HG03045 (cell line): ENCODE measurements around the gene ASIC3.
"Not testable (repeated sequence)": the region's sequence is repeated elsewhere in the genome, so short reads cannot be mapped to it uniquely, and the experiment has no call there.

Experiments used
- ATAC-seq: cut with Tn5 transposase; IDR thresholded peaks from one replicate; pipeline ENCODE4 v1.9.1; 2021; ENCODE audit warnings: mild to moderate bottlenecking, moderate library complexity; ENCODE audit not compliant: unreplicated experiment

The ASIC3 gene

DNA sequence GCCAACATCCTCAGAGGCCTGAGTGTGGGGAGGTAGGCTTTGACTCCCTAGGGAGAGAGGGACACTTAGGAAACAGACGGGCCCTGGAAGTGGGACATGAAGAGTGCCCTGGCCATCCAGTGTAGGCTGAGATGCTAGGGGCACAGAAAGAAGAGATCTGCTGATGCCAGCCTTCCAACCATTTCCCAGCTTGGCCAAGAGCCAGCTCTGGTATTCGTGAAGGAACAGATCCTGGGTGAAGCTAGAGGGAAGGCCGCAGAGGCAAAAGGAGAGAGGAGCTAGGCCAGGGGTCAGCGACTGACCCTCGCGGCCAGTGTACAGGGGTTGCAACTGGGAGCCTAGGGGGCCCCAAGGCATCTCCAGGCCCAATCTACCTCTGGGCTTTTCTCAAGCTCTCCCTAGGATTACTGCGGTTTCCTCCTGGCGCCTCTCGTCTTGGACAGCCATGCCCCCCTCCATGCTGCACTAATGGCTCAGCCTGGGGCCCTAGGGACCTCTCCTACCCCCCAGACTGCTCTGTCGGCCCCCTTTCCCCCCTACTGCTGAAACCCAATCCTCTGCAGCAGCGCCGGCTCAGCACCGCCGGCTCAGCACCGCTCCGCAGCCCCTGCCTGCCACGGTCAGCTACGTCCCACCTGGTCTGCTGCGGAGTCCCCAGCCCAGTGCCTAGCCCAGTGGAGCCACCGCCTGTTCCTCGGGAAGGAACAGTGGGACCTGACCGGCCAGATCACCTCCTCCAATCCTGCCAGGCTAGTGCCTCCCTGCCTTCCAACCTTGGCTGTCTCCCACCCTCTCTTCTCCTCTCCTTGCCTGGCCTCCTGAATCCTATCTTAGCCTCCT lies at the start of gene ASIC3:
ASIC3 (plus strand) TSS at position 556 of the 840 bp plus-strand sequence. CDS start 355 bp downstream, outside the sequence.
- ATAC-seq, result no peak

DNA sequence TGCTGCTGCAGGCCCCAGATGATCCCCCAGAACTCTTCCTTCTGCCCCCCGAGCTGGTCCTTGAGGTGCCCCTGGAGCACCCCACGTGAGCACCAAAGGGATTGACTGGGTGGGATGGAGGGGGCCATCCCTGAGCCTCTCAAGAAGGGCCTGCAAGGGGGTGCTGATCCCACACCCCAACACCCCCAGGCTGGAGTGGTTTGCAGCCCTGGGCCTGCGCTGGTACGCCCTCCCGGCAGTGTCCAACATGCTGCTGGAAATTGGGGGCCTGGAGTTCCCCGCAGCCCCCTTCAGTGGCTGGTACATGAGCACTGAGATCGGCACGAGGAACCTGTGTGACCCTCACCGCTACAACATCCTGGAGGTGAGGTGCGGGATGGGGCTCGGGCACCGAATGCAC lies 49.3 kb upstream of the ASIC3 start:
- ATAC-seq, result no peak

- ATAC-seq, result no peak
Observed at GRCh38 chr7:150999497-151000230, 48.7 kb upstream of the ASIC3 start.

GRCh38 chr7:151000897-151001495 lies 47.3 kb upstream of the ASIC3 start:
- no peak for ATAC-seq

GRCh38 chr7:151001546-151001945 lies 46.8 kb upstream of the ASIC3 start:
- no peak for ATAC-seq

- ATAC-seq, result no peak
Observed at GRCh38 chr7:151003572-151003971, 44.8 kb upstream of the ASIC3 start.

DNA sequence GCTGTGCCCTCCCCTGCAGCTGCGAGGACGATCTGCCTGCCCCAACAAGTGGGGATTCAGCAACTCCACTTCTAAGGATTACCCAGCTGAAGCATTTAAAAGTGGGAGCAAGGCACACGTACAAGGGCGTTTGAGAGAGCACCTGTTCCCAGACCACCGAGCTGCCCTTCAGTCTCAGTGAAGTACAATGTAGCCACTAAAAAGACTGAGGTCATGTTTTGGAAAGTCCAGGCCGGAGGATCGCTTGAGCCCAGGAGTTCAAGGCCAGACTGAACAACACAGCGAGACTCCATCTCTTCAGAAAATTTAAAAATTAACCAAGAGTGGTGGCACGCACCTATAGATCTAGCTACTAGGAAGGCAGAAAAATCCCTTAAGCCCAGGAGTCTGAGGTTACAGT lies 42.8 kb upstream of the ASIC3 start:
- ATAC-seq, result no peak

- no peak for ATAC-seq
Observed at GRCh38 chr7:151006590-151007300, 41.6 kb upstream of the ASIC3 start.

DNA sequence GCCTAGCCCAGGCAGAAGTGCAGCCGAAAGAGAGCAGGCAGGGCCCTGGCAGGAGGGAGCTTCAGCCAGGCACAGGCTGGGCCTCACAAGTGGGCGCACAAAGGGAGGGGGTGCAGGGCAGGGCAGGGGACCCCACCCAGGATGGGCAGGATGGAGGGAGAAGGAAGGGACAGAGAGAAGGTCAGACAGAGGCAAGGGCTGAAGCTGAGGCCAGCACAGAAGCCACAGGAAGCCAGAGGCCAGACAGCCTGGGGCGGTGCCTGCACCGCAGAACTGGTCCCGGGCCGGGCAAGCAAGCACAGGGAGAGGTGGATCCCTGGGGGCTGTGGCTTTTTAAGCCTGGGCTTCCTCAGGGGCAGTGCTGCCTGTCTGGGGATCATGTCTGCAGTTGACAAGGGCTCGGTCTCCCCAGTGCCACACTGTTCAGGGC lies 40.8 kb upstream of the ASIC3 start:
- no peak for ATAC-seq

DNA sequence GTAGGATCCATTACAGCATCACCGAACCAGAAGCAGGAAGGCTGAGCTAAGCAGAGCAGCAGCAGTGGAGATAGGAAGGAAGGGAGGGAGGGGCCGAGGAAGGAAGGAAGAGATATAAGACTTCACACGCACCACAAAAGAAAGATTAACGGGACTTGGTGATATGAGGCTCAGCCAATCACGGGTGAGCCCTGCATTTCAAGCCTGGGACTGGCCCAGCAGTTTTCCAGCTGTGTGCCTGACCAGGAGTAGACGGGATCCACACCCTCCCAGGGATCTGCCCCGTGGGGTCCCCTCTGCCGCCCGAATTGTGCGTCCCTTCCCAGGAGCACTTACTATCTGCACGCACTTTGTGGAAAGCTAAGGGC lies 40.2 kb upstream of the ASIC3 start:
- ATAC-seq, result no peak

- peak; percentile 77 for ATAC-seq
Observed at GRCh38 chr7:151008511-151009323, 39.6 kb upstream of the ASIC3 start.

DNA sequence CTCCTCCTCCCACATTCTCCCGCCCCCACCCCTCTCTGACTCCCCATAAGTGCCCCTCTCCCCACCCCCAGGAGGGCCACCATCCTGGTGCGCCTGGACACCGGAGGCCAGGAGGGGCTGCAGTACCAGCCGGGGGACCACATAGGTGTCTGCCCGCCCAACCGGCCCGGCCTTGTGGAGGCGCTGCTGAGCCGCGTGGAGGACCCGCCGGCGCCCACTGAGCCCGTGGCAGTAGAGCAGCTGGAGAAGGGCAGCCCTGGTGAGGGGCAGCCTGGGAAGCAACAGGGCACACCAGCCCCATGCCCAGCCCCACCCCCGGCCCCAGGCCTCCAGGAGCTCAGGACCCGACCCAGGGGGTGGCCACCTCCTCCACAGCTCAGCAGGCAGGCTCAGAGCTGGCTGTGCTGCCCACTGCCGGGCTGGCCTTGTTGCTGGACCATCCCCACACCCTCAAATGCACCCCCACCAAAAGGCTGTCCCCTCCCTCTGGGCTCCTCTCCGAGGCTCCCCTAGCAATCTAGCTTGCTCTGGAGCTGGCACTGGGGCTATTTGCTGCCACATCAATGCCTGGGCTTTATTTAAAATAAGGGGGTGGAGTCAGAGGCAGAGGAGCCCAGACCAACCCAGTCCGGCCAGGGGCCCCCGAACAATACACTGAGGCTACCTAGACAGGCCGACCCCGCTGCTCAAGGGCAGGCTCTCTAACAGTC lies 38.8 kb upstream of the ASIC3 start:
- ATAC-seq, result no peak

DNA sequence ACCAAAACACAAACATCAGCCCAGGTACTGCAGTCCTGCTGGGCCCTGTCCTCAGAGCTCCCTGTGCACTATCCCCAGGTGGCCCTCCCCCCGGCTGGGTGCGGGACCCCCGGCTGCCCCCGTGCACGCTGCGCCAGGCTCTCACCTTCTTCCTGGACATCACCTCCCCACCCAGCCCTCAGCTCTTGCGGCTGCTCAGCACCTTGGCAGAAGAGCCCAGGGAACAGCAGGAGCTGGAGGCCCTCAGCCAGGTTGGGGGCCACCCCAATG lies 38.4 kb upstream of the ASIC3 start:
- no peak for ATAC-seq

GRCh38 chr7:151010307-151011096 lies 37.8 kb upstream of the ASIC3 start:
- no peak for ATAC-seq

GRCh38 chr7:151011097-151011409 lies 37.3 kb upstream of the ASIC3 start:
- no peak for ATAC-seq

GRCh38 chr7:151011616-151012015 lies 36.7 kb upstream of the ASIC3 start:
- ATAC-seq, result not testable (repeated sequence)

DNA sequence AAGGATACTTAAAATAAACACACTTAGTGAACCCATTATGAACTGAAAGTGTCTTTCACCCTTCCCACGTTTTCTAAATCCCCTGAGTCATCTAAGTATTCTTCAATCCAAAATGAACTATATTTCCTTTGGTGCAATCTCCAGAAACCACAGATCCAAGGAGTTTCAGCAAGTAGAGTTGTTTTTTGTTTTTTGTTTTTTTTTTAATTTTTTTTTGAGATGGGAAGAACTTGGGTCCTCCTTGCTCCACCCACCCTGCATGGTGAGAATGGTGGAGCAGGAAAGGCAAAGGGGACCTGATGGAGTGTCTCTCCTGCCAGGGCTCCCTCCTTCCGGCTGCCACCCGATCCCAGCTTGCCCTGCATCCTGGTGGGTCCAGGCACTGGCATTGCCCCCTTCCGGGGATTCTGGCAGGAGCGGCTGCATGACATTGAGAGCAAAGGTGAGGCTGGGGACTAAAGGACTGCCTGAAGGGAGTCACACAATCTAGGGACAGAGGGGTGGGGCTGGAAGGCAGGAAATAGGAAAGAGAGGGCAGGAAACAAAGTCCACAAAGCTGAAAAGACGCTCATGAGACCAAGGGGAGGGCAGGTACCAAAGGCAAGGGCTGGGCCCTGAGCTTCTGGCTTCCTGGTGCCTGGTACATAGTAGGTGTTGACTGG lies 36.2 kb upstream of the ASIC3 start:
- ATAC-seq, result no peak

GRCh38 chr7:151012911-151013347 lies 35.4 kb upstream of the ASIC3 start:
- ATAC-seq, result no peak

- ATAC-seq, result no peak
Observed at GRCh38 chr7:151013356-151013732, 35.0 kb upstream of the ASIC3 start.
